Suprapubic skin (tissue), 4 donors: ENCODE results near the gene VEGFD. TPM values are rescaled to one million over a fixed set of nuclear protein-coding genes. Genes with fewer than 3 reads are reported as not detected.

Experiments
- DNase-seq, 2 donors: peaks; one replicate each; pipeline ENCODE4 v3.0.0-alpha.2; 2019; ENCODE audit warnings: low spot score in 2 of 2
- H3K27ac ChIP-seq: fragments of 200-600 bp; sonication (generic); one replicate; pipeline ENCODE4 v1.5.1; 2019
- H3K27me3 ChIP-seq: fragments of 200-600 bp; sonication (generic); one replicate; pipeline ENCODE4 v1.5.1; 2019
- H3K36me3 ChIP-seq: fragments of 200-600 bp; sonication (generic); one replicate; pipeline ENCODE4 v1.5.1; 2019
- H3K4me1 ChIP-seq: fragments of 200-600 bp; sonication (generic); one replicate; pipeline ENCODE4 v1.5.1; 2019
- H3K4me3 ChIP-seq: fragments of 200-600 bp; sonication (generic); one replicate; pipeline ENCODE4 v1.5.1; 2019; ENCODE audit warnings: mild to moderate bottlenecking
- H3K9me3 ChIP-seq: fragments of 200-600 bp; sonication (generic); one replicate; pipeline ENCODE4 v1.5.1; 2019
- EP300 ChIP-seq: sonication (generic); formaldehyde crosslinking; IDR thresholded peaks from one replicate; pipeline ENCODE4 v1.6.1; 2017; ENCODE audit warnings: antibody characterized with exemption
- POLR2A ChIP-seq, 2 donors: fragments of 450-650 bp; IDR thresholded peaks; one replicate each; pipeline ENCODE4 v1.6.1; 2017; ENCODE audit warnings: antibody characterized with exemption in 2 of 2, mild to moderate bottlenecking in 2 of 2, moderate library complexity in 2 of 2
- POLR2AphosphoS5 ChIP-seq, 3 donors: sonication (generic); formaldehyde crosslinking; IDR thresholded peaks; one replicate each; pipeline ENCODE4 v1.6.1; 2017; ENCODE audit warnings: antibody characterized with exemption in 3 of 3
- WGBS: methylation state at CpG from one replicate; pipeline ENCODE4 v1.1.5; 2018; 5-methylcytosine and 5-hydroxymethylcytosine counted together
- total RNA-seq, 4 donors: library from RNA; depleted of rRNA; stranded (reverse); fragments of >200 nt; gene quantifications; one replicate each; pipeline ENCODE4 v1.1.0, GENCODE V29; 2016
- TF ChIP-seq, protein P1 (sequence below), 2 donors: fragments of 200-600 bp in 1 of 2; fragments of 450-650 bp in 1 of 2; sonication (generic) in 1 of 2; IDR thresholded peaks; one replicate each; pipeline ENCODE4 v1.5.1; 2016 to 2019; ENCODE audit warnings: antibody characterized with exemption in 2 of 2, mild to moderate bottlenecking in 1 of 2, moderate library complexity in 1 of 2

The VEGFD gene
- total RNA-seq, 4 donors from 2014 or later = 0.76 to 1.7 (median 1.2) TPM; not detected in 1

DNA sequence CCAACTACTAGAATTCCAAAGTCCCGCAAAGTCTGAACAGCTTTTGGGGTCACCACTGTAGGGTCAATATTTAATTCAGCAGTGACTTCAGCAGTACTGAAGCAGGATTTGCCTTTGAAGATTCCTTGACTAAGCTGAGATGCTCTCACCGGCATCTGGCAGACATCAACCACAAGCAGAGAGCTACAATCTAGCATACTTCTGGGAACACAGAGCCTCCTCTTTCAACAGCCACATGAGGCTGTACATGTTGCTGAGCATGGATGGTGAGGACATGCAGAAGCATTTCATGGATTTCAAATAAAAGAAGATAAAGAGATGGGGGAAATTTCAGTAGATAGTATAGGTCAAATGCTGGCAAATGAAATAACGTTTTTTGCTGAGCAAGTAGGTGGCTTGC lies 62.1 kb downstream of the VEGFD start:
- Histone ChIP-seq H3K27me3 (no peaks in the 10 kb centered on the region), H3K27ac (no peak overlapping the region), H3K4me1 (no peaks in the 10 kb centered on the region), H3K36me3 (peaks cover 4% of the 10 kb centered on the region), H3K9me3 (no peaks in the 10 kb centered on the region), H3K4me3 (no peak overlapping the region)
- WGBS = 73% methylated on average over 3 of the region's 3 CpGs
- TF ChIP-seq, protein P1, sequence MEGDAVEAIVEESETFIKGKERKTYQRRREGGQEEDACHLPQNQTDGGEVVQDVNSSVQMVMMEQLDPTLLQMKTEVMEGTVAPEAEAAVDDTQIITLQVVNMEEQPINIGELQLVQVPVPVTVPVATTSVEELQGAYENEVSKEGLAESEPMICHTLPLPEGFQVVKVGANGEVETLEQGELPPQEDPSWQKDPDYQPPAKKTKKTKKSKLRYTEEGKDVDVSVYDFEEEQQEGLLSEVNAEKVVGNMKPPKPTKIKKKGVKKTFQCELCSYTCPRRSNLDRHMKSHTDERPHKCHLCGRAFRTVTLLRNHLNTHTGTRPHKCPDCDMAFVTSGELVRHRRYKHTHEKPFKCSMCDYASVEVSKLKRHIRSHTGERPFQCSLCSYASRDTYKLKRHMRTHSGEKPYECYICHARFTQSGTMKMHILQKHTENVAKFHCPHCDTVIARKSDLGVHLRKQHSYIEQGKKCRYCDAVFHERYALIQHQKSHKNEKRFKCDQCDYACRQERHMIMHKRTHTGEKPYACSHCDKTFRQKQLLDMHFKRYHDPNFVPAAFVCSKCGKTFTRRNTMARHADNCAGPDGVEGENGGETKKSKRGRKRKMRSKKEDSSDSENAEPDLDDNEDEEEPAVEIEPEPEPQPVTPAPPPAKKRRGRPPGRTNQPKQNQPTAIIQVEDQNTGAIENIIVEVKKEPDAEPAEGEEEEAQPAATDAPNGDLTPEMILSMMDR (IDR thresholded peaks at IDR 0.05) = no peak
- no peak for TF ChIP-seq POLR2AphosphoS5 (IDR thresholded peaks at IDR 0.05)
- no peak for TF ChIP-seq EP300
- no peak for TF ChIP-seq POLR2A (IDR thresholded peaks at IDR 0.05)
- DNase-seq = no peak

- H3K9me3 ChIP-seq = no peaks in the 10 kb centered on the region
- no peak for TF ChIP-seq EP300
- TF ChIP-seq POLR2A (IDR thresholded peaks at IDR 0.05) = no peak
- no peak for TF ChIP-seq POLR2AphosphoS5 (IDR thresholded peaks at IDR 0.05)
- TF ChIP-seq, protein P1 (IDR thresholded peaks at IDR 0.05) = no peak
- no peak overlapping the region for H3K27ac ChIP-seq
- H3K4me1 ChIP-seq = no peaks in the 10 kb centered on the region
- DNase-seq = no peak
- 68% methylated on average over 4 of the region's 4 CpGs for WGBS
- H3K27me3 ChIP-seq = no peaks in the 10 kb centered on the region
- H3K4me3 ChIP-seq = no peak overlapping the region
- peaks cover 4% of the 10 kb centered on the region for H3K36me3 ChIP-seq
Observed at GRCh38 chrX:15321447-15321846, 62.8 kb downstream of the VEGFD start.

GRCh38 chrX:15320297-15320696 lies 63.9 kb downstream of the VEGFD start:
- Histone ChIP-seq H3K4me1 (no peaks in the 10 kb centered on the region), H3K36me3 (peaks cover 4% of the 10 kb centered on the region), H3K9me3 (no peaks in the 10 kb centered on the region), H3K4me3 (no peak overlapping the region), H3K27me3 (no peaks in the 10 kb centered on the region), H3K27ac (no peak overlapping the region)
- WGBS = 61% methylated on average over 4 of the region's 4 CpGs
- TF ChIP-seq POLR2A (IDR thresholded peaks at IDR 0.05) = no peak
- TF ChIP-seq, protein P1 (IDR thresholded peaks at IDR 0.05) = no peak
- no peak for TF ChIP-seq POLR2AphosphoS5 (IDR thresholded peaks at IDR 0.05)
- TF ChIP-seq EP300 = no peak
- no peak for DNase-seq

GRCh38 chrX:15319075-15319474 lies 65.1 kb downstream of the VEGFD start:
- Histone ChIP-seq H3K4me1 (no peaks in the 10 kb centered on the region), H3K4me3 (no peak overlapping the region), H3K9me3 (no peaks in the 10 kb centered on the region), H3K27ac (no peak overlapping the region), H3K27me3 (no peaks in the 10 kb centered on the region), H3K36me3 (no peaks in the 10 kb centered on the region)
- TF ChIP-seq EP300 = no peak
- TF ChIP-seq, protein P1 (IDR thresholded peaks at IDR 0.05) = no peak
- TF ChIP-seq POLR2A (IDR thresholded peaks at IDR 0.05) = no peak
- DNase-seq = no peak
- 74% methylated on average over 4 of the region's 4 CpGs for WGBS

- no peak within 1 kb of the TSS for H3K27ac ChIP-seq
- no peak for TF ChIP-seq EP300
- TF ChIP-seq, protein P1 (IDR thresholded peaks at IDR 0.05) = no peak
- TF ChIP-seq POLR2AphosphoS5 (IDR thresholded peaks at IDR 0.05) = no peak
- TF ChIP-seq POLR2A (IDR thresholded peaks at IDR 0.05) = no peak
- WGBS = 48% methylated on average over 3 of the region's 3 CpGs
Observed at GRCh38 chrX:15315509-15315908, 68.7 kb downstream of the VEGFD start, which contains the start of gene ASB11. Gene ASB11 (minus strand): TSS chrX:15315640. CDS start chrX:15315605, 35 bp downstream.

More at GRCh38 chrX:15315509-15315908, 68.7 kb downstream of the VEGFD start, which contains the start of gene ASB11:
- no peaks in the 10 kb centered on the region for H3K36me3 ChIP-seq
- DNase-seq = no peak
- H3K27me3 ChIP-seq = no peaks in the 10 kb centered on the region
- no peak within 1 kb of the TSS for H3K4me3 ChIP-seq
- H3K9me3 ChIP-seq = no peaks in the 10 kb centered on the region
- no peaks in the 10 kb centered on the region for H3K4me1 ChIP-seq
